Fibroblast of peridontal ligament (primary cell): ENCODE data around the gene TEAD1.

Experiments used
- DNase-seq: peaks from one replicate; pipeline ENCODE4 v3.0.0-alpha.2; 2010; ENCODE audit errors: extremely low read depth

TEAD1 gene

DNA sequence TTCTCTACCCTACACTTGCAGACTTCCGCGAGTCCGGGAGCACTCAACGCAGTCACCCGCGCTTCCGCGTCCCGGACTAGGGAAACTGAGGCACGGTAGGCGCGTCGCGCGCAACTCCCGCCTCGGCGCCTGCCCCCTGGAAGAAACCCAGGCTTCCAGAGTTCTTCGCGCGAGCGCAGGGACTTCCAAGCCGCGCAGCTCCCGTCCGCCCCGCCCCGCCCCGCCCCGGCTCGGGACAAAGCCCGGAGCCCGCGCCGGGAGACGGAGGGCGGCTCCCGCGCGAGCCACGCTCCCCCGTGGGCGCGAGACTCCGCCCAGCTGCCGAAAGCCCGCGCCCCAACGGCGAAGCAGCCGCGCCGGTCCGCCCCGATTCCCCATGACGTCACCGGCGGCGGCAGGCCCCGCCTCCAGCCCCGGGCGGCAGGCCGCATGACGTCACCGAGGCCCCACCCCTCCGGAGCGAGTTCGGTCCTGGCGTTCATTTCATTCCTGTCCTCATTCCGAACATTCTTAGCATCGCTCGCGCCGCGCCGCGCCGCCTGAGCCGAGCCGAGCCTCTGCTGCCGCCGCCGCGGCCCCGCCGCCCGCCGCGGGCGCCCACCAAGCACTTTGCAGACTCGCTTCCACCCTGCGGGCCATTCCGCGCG is at the start of gene TEAD1:
Gene TEAD1, plus strand, starts transcription at position 498 of the 647 bp plus-strand sequence.
- peak; percentile 95 for DNase-seq

DNA sequence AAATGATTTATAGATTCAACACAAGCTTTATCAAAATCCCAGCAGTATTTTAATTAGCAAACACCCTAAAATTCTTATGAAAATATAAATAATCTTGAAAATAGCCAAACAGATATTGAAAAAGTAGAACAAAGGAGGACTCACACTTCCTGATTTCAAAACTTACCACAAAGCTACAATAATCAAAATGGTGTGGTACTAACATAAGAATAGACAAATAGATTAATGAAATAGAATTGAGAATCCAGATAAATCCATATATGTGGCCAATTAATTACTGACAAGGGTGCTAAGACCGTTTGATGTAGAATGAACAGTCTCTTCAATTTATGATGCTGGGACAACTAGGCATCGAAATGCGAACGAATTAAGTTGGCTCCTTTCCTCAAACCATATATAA is 49.6 kb upstream of the TEAD1 start:
- no peak for DNase-seq

DNA sequence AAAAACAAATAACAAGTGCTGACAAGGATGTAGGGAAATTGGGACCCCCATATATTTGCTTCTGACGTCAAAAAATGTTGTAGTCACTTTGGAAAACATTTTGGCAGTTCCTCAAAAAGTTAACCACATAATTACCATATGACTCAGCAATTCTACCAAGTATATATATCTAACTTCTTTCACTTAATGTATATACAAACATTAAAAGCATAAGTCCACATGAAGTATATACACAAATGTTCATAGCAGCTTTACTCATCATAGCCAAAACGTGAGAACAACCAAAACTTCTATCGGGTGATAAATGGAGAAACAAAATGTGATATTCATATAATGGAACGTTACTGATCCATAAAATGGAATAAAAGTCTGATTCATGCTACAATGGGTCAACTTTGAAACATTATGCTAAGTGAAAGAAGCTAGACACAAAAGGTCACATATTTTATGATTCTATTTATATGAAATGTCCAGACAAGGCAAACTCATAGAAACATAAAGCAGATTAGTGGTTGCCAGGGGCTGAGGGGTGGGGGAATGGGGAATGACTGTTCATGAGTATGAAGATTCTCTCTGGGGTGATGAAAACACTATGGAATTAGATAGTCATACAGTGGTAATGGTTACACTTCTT is 48.7 kb upstream of the TEAD1 start:
- peak; percentile 94 for DNase-seq

- DNase-seq, result no peak
These were observed 47.6 kb upstream of the TEAD1 start for GRCh38 chr11:12626616-12627015.

- DNase-seq, result no peak
These were observed 45.9 kb upstream of the TEAD1 start for GRCh38 chr11:12628314-12628713.

DNA sequence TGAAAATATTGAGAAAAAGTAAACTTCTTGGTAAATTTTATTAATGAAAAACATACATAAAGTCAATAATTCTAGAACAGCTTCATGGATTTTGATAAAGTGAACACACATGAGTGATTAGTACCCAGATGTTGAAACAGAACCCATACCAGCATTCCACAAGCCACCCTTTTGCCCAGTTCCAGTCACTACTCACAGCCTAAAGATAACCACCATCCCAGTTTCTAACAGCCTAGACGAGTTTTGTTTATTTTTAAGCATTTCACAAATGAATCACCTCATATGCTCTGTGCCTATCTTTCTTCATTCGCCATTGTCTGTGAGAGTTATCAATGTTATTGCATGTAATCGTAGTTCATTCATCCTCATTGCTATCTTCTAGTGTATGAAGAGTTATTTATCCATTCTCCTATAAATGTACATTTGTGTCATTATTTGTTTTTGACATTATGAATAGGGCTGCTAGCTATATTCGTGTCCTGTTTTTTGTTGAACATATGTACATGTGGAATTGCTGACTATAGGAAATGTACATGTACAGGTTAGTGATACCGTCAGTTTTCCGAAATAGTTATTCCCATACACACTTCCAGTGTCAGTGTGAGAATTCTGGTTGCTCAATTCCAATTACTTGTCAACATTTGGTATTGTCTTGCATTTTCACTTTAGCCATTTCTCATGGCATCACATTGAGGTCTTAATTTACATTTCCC is 44.5 kb upstream of the TEAD1 start:
- DNase-seq, result peak; percentile 74

- DNase-seq, result no peak
These were observed 42.6 kb upstream of the TEAD1 start for GRCh38 chr11:12631651-12632050.

GRCh38 chr11:12634329-12634728 is 39.9 kb upstream of the TEAD1 start:
- no peak for DNase-seq

- no peak for DNase-seq
These were observed 37.3 kb upstream of the TEAD1 start for GRCh38 chr11:12636871-12637410.

GRCh38 chr11:12639388-12639787 is 34.8 kb upstream of the TEAD1 start:
- DNase-seq, result no peak

GRCh38 chr11:12640355-12640754 is 33.9 kb upstream of the TEAD1 start:
- DNase-seq, result no peak

DNA sequence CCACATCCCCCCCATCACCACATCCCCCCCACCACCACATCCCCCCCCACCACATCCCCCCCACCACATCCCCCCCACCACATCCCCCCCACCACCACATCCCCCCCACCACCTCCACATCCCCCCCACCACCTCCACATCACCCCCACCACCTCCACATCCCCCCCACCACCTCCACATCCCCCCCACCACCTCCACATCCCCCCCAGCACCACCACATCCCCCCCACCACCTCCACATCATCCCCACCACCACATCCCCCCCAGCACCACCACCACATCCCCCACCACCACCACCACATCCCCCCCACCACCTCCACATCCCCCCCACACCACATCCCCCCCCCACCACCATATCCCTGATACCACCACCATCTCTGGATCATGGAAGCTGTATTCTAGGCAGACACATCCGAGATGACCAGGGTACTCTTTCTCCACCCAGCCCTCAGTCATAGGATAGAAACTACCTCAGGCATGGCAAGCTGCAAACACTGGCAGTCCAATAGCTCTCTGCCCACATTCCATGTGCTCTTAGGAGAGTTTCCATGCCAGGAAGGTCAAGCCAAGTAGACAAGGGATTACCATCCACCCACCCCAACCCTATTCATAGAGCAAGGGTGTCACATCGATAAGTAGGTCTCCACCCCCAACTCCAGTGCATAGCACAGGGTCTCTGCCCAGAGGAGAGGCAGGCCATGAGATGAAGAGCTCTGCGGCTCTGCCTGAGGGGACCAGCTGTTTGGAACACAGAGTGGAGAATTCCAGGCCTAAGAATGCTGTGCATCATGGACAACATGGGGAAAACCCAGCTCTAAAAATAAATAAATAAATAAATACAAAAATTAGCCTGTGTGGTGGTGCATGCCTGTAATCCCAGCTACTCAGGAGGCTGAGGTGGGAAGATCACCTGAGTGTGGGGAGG is 33.0 kb upstream of the TEAD1 start:
- DNase-seq, result no peak

GRCh38 chr11:12642040-12642439 is 32.2 kb upstream of the TEAD1 start:
- peak; percentile 15 for DNase-seq

DNA sequence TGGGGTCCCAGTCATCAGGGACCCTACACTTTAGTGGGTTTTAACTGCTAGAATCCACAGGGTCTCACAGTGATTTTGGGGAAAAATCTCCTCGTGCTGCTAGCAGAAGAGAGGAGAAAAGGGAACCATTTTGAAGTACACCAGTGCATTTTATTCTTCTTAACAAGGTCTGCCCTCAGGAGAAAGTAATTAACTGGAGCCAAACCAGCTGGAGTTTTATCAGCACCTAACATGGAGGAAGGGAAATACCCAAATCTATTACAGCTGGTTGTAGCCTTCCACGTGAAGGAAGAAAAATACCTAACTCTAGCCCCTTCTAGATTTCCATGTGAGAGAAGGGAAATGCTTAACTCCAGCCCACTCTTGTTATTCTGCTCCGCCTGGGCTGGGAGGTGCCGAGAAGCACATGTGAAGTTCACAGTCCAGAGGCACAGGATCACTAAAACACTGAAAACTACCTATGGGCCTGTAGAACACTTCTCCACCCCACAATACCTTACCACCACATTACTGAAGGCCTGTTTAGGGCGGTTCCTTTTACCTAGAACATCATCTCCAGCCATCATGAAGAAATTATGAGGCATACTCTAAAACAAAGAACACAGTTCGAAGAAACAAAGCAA is 31.3 kb upstream of the TEAD1 start:
- no peak for DNase-seq

DNA sequence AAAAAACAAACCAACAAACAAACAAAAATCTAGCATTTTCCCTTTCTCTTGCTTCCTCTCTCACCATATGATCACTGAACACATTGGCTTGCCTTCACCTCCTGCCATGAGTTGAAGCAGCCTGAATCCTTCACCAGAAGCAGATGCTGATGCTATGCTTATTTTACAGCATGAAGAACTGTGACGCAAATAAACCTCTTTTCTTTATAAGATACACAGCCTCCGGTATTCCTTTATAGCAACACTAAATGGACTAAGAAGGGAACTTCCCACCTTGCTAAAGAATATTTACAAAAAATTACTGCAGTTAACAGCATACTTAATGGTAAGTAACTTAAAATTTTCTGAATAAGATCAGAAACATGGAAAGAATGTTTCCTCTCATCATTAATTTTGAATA is 27.7 kb upstream of the TEAD1 start:
- DNase-seq, result no peak

DNA sequence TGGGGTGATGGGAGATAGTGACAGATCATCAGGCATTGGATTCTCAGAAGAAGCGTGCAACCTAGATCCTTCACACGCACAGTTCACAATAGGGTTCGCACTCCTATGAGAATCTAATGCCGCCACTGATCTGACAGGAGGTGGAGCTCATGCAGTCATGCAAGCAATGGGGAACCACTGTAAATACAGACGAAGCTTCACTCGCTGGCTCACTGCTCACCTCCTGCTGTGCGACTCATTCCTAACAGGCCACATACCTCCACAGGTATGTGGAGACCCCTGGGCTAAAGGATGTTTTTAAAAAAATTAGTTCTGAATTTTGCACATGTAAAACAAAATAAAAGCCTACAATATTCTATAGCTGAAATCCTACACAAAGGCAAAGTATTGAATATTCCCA is 20.5 kb upstream of the TEAD1 start:
- DNase-seq, result no peak

DNA sequence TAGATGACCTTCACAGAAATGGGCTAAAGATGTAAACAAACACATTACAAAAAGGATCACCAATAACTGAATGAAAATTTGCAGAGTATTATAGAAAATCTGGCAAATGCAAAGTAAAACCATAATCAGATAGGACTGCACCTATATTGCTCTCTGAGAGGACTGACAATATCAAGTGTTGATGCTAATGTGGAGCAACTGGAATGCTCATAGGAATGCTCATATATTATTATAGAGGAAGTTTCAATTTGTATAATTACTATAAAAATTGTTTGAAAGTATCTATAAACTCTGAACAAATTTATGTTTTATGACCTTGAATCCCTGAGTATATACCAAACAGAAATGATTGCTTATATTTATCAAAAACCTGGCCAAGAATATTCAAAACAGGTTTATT is 18.4 kb upstream of the TEAD1 start:
- DNase-seq, result no peak

GRCh38 chr11:12657336-12657735 is 16.9 kb upstream of the TEAD1 start:
- no peak for DNase-seq

GRCh38 chr11:12657981-12658380 is 16.2 kb upstream of the TEAD1 start:
- no peak for DNase-seq

DNA sequence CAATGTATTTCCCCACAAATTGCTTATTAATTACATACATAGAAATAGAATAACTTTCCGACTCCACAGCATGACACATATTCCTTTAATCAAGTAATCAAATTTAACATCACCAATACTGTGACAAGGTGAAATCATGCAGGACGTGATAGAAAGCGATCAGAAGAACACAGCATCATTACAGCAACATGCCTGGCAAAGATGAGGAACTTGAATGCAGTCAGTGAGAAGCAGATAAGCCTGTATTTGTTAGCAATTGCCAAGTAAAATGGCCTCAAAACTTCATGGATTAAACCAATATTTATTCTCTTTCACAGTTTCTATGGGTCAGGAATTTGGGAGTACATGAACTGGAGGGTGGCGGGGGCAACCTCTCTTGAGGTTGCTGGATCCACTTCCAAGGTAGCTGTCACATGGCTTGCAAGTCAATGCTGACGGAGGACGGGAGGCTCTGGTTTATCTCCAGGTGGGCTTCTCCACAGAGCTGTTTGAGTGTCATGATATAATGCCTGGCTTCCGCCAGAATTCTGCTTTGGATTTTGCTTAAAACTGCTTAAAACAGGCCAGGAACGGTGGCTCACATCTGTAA is 12.0 kb upstream of the TEAD1 start:
- DNase-seq, result no peak

GRCh38 chr11:12664385-12664784 is 9.8 kb upstream of the TEAD1 start:
- DNase-seq, result no peak
